Peyer's patch (tissue), 4 donors: ENCODE data around the gene KCNK5. TPM values are rescaled to one million over a fixed set of nuclear protein-coding genes. Genes with fewer than 3 reads are reported as not detected.

Experiments
- DNase-seq, 3 donors: peaks; one replicate each; pipeline ENCODE4 v3.0.0-alpha.2; 2017 to 2019
- H3K27ac ChIP-seq, 4 donors: fragments of 200-600 bp; sonication (generic); one replicate each; pipeline ENCODE4 v1.5.1; 2016 to 2019
- H3K27me3 ChIP-seq, 2 donors: fragments of 200-600 bp; sonication (generic); one replicate each; pipeline ENCODE4 v1.5.1; 2019
- H3K36me3 ChIP-seq, 3 donors: fragments of 200-600 bp; sonication (generic); one replicate each; pipeline ENCODE4 v1.5.1; 2016 to 2019
- H3K4me1 ChIP-seq, 4 donors: fragments of 200-600 bp; sonication (generic); one replicate each; pipeline ENCODE4 v1.5.1; 2016 to 2019
- H3K4me3 ChIP-seq, 4 donors: fragments of 200-600 bp; sonication (generic); 1 replicate in 3 of 4; 2 replicates in 1 of 4; pipeline ENCODE4 v1.5.1; 2016 to 2019; ENCODE audit warnings: mild to moderate bottlenecking in 1 of 4
- H3K9me3 ChIP-seq, 4 donors: fragments of 200-600 bp; sonication (generic); one replicate each; pipeline ENCODE4 v1.5.1; 2016 to 2019; ENCODE audit warnings: mild to moderate bottlenecking in 1 of 4
- CTCF ChIP-seq, 6 experiments: fragments of 450-650 bp in 4 of 6; fragments of 200-600 bp in 2 of 6; sonication (generic) in 1 of 6; IDR thresholded peaks; one replicate each; pipeline ENCODE4 v1.5.1; 2017 to 2019; ENCODE audit warnings: antibody characterized with exemption in 6 of 6, mild to moderate bottlenecking in 3 of 6, moderate library complexity in 1 of 6
- POLR2A ChIP-seq, 2 donors: fragments of 450-650 bp; IDR thresholded peaks; one replicate each; pipeline ENCODE4 v1.5.1; 2017; ENCODE audit warnings: antibody characterized with exemption in 2 of 2, mild to moderate bottlenecking in 2 of 2, moderate library complexity in 2 of 2
- total RNA-seq, 4 donors: library from RNA; depleted of rRNA; stranded (reverse); fragments of >200 nt; gene quantifications; one replicate each; pipeline ENCODE4 v1.1.0, GENCODE V29; 2016

KCNK5 gene
- total RNA-seq, 4 donors from 2014 or later: 10.7 to 150 (median 115) TPM

GRCh38 chr6:39191236-39191930 lies 37.9 kb downstream of the KCNK5 start:
- Histone ChIP-seq H3K36me3 (peaks cover 0 to 51% (median 0%) of the 10 kb centered on the region in 3 donors), H3K4me3 (no peak overlapping the region), H3K27ac (peak overlapping the region in 2 of 4 donors; percentile 93 to 96), H3K4me1 (peaks cover 0 to 48% (median 4%) of the 10 kb centered on the region in 4 donors), H3K27me3 (no peaks in the 10 kb centered on the region), H3K9me3 (no peaks in the 10 kb centered on the region)
- peak in 2 of 3 donors; percentile 73 to 76 for DNase-seq
- TF ChIP-seq CTCF (IDR thresholded peaks at IDR 0.05) (no peak), POLR2A (IDR thresholded peaks at IDR 0.05) (no peak)

GRCh38 chr6:39190545-39191235 lies 38.6 kb downstream of the KCNK5 start:
- peak in 1 of 3 donors; percentile 48 for DNase-seq
- peaks cover 0 to 47% (median 2%) of the 10 kb centered on the region in 4 donors for H3K4me1 ChIP-seq
- H3K4me3 ChIP-seq: no peak overlapping the region
- peak overlapping the region in 2 of 4 donors; percentile 93 to 96 for H3K27ac ChIP-seq
- peaks cover 0 to 50% (median 0%) of the 10 kb centered on the region in 3 donors for H3K36me3 ChIP-seq
- no peaks in the 10 kb centered on the region for H3K9me3 ChIP-seq
- no peak for TF ChIP-seq CTCF (IDR thresholded peaks at IDR 0.05)
- no peak for TF ChIP-seq POLR2A (IDR thresholded peaks at IDR 0.05)
- H3K27me3 ChIP-seq: no peaks in the 10 kb centered on the region

- no peak overlapping the region for H3K4me3 ChIP-seq
- DNase-seq: peak in 2 of 3 donors; percentile 64 to 68
- no peaks in the 10 kb centered on the region for H3K27me3 ChIP-seq
- peak overlapping the region in 2 of 4 donors; percentile 93 to 96 for H3K27ac ChIP-seq
- peaks cover 0 to 44% (median 0%) of the 10 kb centered on the region in 3 donors for H3K36me3 ChIP-seq
- H3K9me3 ChIP-seq: no peaks in the 10 kb centered on the region
- peak in 4 of 6 experiments; percentile 37 to 73 (median 67) for TF ChIP-seq CTCF (IDR thresholded peaks at IDR 0.05)
- no peak for TF ChIP-seq POLR2A (IDR thresholded peaks at IDR 0.05)
- peaks cover 0 to 51% (median 2%) of the 10 kb centered on the region in 4 donors for H3K4me1 ChIP-seq
Measured at GRCh38 chr6:39189915-39190544, 39.2 kb downstream of the KCNK5 start.

GRCh38 chr6:39189131-39189530 lies 40.1 kb downstream of the KCNK5 start:
- TF ChIP-seq CTCF (IDR thresholded peaks at IDR 0.05): no peak
- no peak for TF ChIP-seq POLR2A (IDR thresholded peaks at IDR 0.05)
- Histone ChIP-seq H3K36me3 (peaks cover 0 to 35% (median 0%) of the 10 kb centered on the region in 3 donors), H3K4me3 (no peak overlapping the region), H3K4me1 (peaks cover 0 to 60% (median 2%) of the 10 kb centered on the region in 4 donors), H3K27ac (peak overlapping the region in 3 of 4 donors; percentile 46 to 96 (median 93)), H3K27me3 (no peaks in the 10 kb centered on the region), H3K9me3 (no peaks in the 10 kb centered on the region)
- DNase-seq: peak in 1 of 3 donors; percentile 48

- Histone ChIP-seq H3K9me3 (no peaks in the 10 kb centered on the region), H3K4me3 (no peak overlapping the region), H3K27me3 (no peaks in the 10 kb centered on the region), H3K4me1 (peaks cover 0 to 65% (median 2%) of the 10 kb centered on the region in 4 donors), H3K36me3 (peaks cover 0 to 31% (median 0%) of the 10 kb centered on the region in 3 donors), H3K27ac (peak overlapping the region in 3 of 4 donors; percentile 46 to 96 (median 93))
- DNase-seq: peak in 2 of 3 donors; percentile 71 to 75
- TF ChIP-seq POLR2A (IDR thresholded peaks at IDR 0.05) (no peak), CTCF (IDR thresholded peaks at IDR 0.05) (no peak)
Measured at GRCh38 chr6:39188571-39188970, 40.7 kb downstream of the KCNK5 start.
